Transverse colon (tissue), 3 donors: ENCODE measurements around the gene PAN3.

ENCODE experiments used
- EP300 ChIP-seq: sonication (generic); formaldehyde crosslinking; IDR thresholded peaks from one replicate; pipeline ENCODE4 v1.6.1; 2017; ENCODE audit warnings: antibody characterized with exemption, low read depth
- POLR2A ChIP-seq: fragments of 450-650 bp; IDR thresholded peaks from one replicate; pipeline ENCODE4 v1.6.1; 2016; ENCODE audit warnings: antibody characterized with exemption, mild to moderate bottlenecking, moderate library complexity
- TF ChIP-seq, protein P1 (sequence below), 5 experiments: fragments of 200-600 bp in 3 of 5; fragments of 450-650 bp in 2 of 5; sonication (generic) in 3 of 5; IDR thresholded peaks; 1 replicate in 2 of 5; 2 replicates in 3 of 5; pipeline ENCODE4 v1.5.1; 2016 to 2017; ENCODE audit warnings: antibody characterized with exemption in 5 of 5, inconsistent platforms in 3 of 5, mild to moderate bottlenecking in 2 of 5, moderate library complexity in 1 of 5

DNA sequence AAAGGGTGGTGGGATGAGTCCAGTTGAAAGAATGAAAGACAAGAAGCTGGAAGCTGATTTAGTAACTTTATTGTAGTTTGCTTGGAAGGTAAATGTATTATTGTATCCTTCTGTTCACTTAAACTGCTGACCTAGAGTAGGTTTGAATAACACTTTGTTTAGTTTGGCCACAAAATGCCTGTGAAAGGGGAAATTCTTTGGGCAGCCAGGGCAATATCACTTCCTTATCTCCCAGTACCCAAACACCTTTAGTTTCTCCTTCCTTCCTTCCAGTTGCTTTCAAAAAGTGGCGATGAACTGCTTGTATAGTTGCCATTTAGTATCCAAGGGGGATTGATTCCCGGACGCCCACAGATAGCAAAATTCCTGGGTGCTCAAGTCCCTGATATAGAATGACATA lies 120.1 kb downstream of the PAN3 start:
- TF ChIP-seq, protein P1, sequence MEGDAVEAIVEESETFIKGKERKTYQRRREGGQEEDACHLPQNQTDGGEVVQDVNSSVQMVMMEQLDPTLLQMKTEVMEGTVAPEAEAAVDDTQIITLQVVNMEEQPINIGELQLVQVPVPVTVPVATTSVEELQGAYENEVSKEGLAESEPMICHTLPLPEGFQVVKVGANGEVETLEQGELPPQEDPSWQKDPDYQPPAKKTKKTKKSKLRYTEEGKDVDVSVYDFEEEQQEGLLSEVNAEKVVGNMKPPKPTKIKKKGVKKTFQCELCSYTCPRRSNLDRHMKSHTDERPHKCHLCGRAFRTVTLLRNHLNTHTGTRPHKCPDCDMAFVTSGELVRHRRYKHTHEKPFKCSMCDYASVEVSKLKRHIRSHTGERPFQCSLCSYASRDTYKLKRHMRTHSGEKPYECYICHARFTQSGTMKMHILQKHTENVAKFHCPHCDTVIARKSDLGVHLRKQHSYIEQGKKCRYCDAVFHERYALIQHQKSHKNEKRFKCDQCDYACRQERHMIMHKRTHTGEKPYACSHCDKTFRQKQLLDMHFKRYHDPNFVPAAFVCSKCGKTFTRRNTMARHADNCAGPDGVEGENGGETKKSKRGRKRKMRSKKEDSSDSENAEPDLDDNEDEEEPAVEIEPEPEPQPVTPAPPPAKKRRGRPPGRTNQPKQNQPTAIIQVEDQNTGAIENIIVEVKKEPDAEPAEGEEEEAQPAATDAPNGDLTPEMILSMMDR (IDR thresholded peaks at IDR 0.05), result no peak
- TF ChIP-seq POLR2A (no peak), EP300 (no peak)
